Caki2 (cell line): ENCODE data around the gene TTC21A. TPM values are rescaled to one million over a fixed set of nuclear protein-coding genes. Genes with fewer than 3 reads are reported as not detected.

Experiments
- DNase-seq: peaks from one replicate; pipeline ENCODE4 v3.0.0-alpha.2; 2015; ENCODE audit warnings: low read depth
- in situ Hi-C: cut with HindIII; loops from 2 replicates; pipeline ENCODE4 v1.10.0; 2016; ENCODE audit warnings: low sequenced_read_pairs, low pct_unique_long_range_greater_than_20kb, mixed read lengths
- total RNA-seq: library from RNA; depleted of rRNA; stranded (reverse); fragments of >200 nt; shearing (Covaris generic); gene quantifications from 2 replicates; pipeline ENCODE4 v1.2.3, GENCODE V29; 2014; ENCODE audit warnings: low replicate concordance

The TTC21A gene
- total RNA-seq, 1 experiment from 2014 or later = 0.54 TPM

DNA sequence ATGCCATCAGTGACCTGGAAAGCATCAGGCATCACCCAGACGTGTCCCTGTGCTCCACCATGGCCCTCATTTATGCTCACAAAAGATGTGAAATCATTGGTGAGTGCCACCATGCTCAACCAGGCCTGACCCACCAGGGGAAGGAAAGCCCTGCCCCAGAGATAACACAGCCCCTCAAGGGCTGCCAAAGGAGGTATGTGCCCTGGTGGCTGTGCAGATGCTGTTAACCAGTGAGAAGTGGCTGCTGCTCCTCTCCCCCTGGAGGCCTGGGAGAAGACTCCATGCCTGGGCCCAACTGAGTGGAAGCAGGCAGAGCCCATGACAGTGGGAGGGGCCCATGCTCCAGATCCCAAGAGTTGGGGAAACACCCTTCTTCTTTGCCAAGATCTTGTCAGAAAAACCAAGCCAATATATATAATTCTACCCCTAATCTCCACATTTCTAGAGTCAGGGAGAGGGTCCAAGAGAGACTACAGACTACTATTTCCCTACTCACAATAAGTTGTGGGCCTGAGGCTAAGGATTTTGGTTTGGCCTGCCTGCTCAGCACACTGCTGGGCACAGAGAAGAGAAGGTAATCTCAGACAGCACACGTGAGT, 2.7 kb downstream of the TTC21A start:
- no peak for DNase-seq
- in situ Hi-C loops = no loop called here

- DNase-seq = no peak
- in situ Hi-C loops = no loop called here
Measured at GRCh38 chr3:39112113-39112512, 4.6 kb downstream of the TTC21A start.

GRCh38 chr3:39112535-39112934, 5.1 kb downstream of the TTC21A start:
- in situ Hi-C loops = no loop called here
- no peak for DNase-seq

- in situ Hi-C loops = no loop called here
- no peak for DNase-seq
Measured at GRCh38 chr3:39113291-39113690, 5.8 kb downstream of the TTC21A start.

DNA sequence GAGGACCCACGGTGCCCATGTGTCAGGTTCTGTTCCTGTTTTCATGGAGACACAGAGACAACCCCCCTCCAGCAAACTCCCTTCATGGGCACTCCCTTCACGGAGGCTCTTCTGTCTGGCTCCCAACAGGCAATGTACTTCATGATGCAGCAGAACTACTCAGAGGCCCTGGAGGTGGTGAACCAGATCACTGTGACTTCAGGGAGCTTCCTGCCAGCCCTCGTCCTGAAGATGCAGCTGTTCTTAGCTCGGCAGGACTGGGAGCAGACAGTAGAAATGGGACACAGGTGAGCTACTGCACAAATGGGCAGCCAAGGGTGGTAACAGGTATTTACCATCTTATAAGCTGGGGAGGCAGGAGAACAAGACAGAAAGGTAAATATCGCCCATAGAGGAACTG, 7.0 kb downstream of the TTC21A start:
- in situ Hi-C loops = no loop called here
- DNase-seq = no peak

- no peak for DNase-seq
- in situ Hi-C loops = no loop called here
Measured at GRCh38 chr3:39115870-39116269, 8.4 kb downstream of the TTC21A start.

- DNase-seq = no peak
- in situ Hi-C loops = no loop called here
Measured at GRCh38 chr3:39118079-39118478, 10.6 kb downstream of the TTC21A start.

DNA sequence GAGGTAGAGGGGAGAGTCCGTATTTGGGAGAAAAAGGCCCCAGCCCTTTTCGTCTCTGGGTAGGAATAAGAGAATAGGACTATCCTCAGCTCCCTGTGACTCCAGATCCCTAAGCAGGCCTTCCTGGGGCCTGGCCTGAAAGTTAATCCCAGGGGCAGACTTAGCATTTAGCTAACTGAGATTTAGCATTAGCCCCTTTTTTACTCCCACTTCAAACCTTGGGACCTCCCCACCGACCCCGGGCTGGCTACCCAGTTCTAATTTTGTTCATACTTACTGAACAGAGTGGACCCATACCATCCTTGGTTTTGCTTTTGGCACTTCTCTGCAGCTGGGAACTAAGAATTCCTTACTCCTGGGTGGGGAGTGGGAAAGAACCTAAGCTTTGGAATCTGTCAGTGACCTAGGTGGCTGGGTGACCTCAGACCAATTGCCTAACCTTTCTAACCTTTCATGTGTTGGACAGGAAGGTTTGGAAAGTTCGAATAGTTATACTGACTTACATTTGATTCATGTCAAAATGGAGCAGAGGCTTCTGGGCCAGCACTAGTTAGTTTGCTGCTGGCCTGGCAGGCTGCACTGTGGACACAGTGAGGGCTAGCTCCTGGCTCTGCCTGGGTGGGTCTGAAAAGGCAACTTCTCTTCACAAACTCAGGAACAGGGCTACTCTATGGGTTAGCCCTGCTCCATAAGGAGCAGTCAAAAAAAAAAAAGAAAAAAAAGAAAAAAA, 11.6 kb downstream of the TTC21A start:
- in situ Hi-C loops = no loop called here
- DNase-seq = no peak

- in situ Hi-C loops = no loop called here
Measured at GRCh38 chr3:39121621-39122020, 14.1 kb downstream of the TTC21A start.

GRCh38 chr3:39122813-39123212, 15.3 kb downstream of the TTC21A start:
- in situ Hi-C loops = no loop called here

More at GRCh38 chr3:39121621-39122020, 14.1 kb downstream of the TTC21A start:
- no peak for DNase-seq

GRCh38 chr3:39124876-39125840, 17.7 kb downstream of the TTC21A start:
- no peak for DNase-seq
- in situ Hi-C loops = no loop called here

More at GRCh38 chr3:39122813-39123212, 15.3 kb downstream of the TTC21A start:
- no peak for DNase-seq

DNA sequence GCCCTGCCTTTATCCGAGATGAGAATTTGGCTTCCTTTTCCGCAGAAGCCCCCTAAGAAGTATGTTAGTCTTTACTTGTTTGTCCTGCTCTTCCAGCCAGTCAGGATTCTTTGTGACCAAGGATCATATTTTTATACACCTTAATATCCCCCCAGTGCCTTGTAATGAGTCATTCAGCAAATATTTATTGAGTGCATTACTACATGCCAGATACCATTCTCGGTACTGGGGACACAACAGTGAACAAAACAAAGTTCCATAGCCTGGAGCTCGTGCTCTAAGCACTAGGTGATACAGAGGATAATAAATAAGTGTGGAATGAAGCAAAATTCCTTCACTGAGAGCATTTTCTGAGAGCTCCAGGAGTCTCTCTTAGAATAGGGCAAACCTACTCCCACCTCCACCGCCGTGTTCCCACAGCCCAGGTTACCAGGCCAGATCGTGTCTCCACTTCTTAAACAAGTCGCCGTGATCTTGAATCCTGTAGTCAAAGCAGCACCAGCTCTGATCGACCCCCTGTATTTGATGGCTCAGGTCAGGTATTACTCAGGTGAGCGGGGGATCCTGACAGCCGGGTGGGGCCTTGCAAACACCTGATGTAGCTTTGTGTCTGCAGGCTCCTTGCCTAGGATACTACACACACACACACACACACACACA, 18.5 kb downstream of the TTC21A start:
- peak; percentile 26 for DNase-seq
- in situ Hi-C loops = no loop called here

DNA sequence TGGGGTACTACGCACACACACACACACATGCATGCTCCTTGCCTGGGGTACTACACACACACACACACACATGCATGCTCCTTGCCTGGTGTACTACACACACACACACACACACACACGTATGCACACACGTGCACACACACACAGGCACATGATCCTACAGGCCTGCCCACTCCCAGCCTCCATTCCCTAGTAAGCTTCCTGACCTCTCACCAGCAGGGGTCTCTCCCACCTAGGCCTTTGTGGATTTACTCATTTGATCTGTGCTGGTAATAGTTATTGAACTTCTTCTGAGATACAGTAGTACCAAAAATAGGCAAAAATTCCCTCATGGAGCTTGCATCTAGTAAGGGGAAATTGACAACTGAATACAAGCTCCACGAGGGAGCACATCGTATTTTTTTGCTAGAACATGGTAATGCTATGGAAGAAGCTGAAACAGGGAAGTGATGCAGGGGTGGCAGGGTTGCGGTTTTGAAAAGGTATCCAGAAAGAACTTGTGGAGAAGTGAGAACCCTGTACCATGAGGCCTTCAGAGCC, 19.1 kb downstream of the TTC21A start:
- DNase-seq = peak; percentile 28
- in situ Hi-C loops = no loop called here

DNA sequence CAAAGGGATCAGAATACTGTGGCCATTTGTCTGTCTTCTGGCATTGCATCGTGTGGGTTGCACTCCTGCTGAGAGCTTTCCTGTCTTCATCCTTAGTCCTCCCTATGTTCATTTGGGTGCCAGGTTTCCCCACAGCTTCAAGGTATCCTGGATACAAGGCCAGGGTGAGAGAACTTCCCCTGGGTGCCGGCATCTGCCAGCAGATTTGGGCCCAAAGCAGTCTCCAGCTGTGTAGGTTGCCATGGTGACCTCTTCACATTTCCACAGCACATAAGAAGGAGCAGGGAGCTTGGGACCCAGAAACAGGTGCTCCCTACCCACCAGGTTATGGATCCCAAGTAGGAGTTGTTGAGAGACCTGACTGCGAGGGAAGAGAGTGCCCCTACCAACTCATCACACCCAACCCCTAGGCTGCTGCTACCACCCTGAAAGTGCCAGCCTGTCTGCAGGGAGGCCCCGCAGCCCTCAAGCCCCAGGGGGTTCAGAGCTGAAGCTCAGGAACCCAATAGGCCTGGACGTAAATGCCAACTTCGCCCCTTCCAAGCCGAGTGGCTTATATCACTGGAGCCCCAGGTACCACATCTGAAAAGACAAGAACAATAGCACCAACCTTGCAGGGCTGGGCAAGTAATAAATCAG, 19.9 kb downstream of the TTC21A start:
- DNase-seq = no peak
- in situ Hi-C loops = no loop called here

DNA sequence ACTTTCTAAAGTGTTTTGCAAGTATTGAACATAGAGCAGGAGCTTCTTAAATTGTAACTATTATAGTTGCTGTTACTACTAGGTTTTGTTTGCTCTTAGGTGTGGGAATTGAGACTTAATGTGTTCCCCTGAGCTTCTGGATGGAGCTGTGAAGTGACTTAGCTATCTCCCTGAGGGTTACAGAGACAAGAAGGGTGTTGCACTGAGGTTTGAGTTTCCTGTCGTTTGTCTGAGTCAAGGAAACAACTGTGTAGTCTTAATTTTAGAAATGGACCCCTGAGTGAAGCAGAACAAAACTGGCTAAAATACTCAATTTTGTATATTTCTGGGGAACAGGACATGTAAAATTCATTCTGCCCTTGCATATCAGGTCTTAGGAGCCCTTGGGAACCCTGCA, 20.4 kb downstream of the TTC21A start:
- in situ Hi-C loops = no loop called here
- no peak for DNase-seq

DNA sequence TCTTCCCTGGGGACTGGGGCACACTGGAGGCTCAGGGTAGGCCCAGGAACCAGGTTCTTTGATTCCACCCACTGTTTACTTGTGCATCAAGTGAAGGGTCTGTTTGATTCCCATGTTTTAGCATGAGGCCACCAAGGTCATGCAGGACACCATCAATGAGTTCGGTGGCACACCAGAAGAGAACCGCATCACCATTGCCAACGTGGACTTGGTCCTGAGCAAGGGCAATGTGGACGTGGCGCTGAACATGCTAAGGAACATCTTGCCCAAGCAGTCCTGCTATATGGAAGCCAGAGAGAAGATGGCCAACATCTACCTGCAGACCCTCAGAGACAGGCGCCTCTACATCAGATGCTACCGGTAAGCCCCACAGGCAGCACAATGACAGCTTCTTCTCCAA, 21.5 kb downstream of the TTC21A start:
- no peak for DNase-seq
- in situ Hi-C loops = no loop called here

DNA sequence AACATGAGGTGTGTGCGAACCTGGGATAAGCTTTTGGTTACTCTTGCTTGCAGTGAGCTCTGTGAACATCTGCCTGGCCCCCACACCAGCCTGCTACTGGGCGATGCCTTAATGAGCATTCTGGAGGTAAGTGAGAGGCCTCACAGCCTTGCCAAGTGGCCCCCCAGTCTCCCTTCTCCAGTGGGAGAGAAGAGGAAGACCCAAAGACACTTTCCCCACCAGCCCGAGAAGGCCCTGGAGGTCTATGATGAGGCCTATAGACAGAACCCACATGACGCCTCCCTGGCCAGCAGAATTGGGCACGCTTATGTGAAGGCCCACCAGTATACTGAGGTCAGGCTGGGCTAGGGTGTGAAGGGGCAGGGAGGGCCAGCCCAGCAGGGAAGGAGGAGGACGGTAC, 22.5 kb downstream of the TTC21A start:
- in situ Hi-C loops = no loop called here
- no peak for DNase-seq
